Myocyte (in vitro differentiated cells): ENCODE results near the gene ABCC12. TPM values are rescaled to one million over a fixed set of nuclear protein-coding genes. Genes with fewer than 3 reads are reported as not detected.

Source experiments
- DNase-seq: peaks from one replicate; pipeline ENCODE4 v3.0.0-alpha.2; 2012; ENCODE audit warnings: low read depth
- total RNA-seq: library from RNA; depleted of rRNA; stranded (reverse); fragments of >200 nt; gene quantifications from 2 replicates; pipeline ENCODE4 v1.2.3, GENCODE V29; 2014

The ABCC12 gene
- total RNA-seq, 1 donor from 2014 or later, result not detected

GRCh38 chr16:48106446-48106845 lies 49.3 kb downstream of the ABCC12 start:
- no peak for DNase-seq

Other genes with a start within 250 kb of the ABCC12 start
- 49.7 and 50.8 TPM in 2 replicates for gene LONP2, start 88.3 kb upstream of the ABCC12 start, total RNA-seq
- gene ABCC11, start 91.5 kb upstream of the ABCC12 start, total RNA-seq, result not detected in 2 replicates
- 24.6 and 26.6 TPM in 2 replicates for gene SIAH1, start 229.4 kb upstream of the ABCC12 start, total RNA-seq